Activated CD8-positive, alpha-beta memory T cell treated with anti-CD3 and anti-CD28 coated beads for 4 hours (primary cell): ENCODE results near the gene GTF3A.
A peak's percentile ranks its signal among the peaks of the same experiment; 100 is the strongest.
"Not testable (repeated sequence)": the region's sequence is repeated elsewhere in the genome, so short reads cannot be mapped to it uniquely, and the experiment has no call there.

Experiments
- DNase-seq, 2 donors: peaks; one replicate each; pipeline ENCODE4 v3.0.0-alpha.2; 2020; ENCODE audit warnings: low read depth in 2 of 2

The GTF3A gene

GRCh38 chr13:27424246-27425157 is at the start of gene GTF3A:
GTF3A (plus strand) TSS chr13:27424619.
- peak; percentile 71 to 74 for DNase-seq

GRCh38 chr13:27374650-27375049 is 49.8 kb upstream of the GTF3A start:
- peak; percentile 4 to 10 for DNase-seq

DNA sequence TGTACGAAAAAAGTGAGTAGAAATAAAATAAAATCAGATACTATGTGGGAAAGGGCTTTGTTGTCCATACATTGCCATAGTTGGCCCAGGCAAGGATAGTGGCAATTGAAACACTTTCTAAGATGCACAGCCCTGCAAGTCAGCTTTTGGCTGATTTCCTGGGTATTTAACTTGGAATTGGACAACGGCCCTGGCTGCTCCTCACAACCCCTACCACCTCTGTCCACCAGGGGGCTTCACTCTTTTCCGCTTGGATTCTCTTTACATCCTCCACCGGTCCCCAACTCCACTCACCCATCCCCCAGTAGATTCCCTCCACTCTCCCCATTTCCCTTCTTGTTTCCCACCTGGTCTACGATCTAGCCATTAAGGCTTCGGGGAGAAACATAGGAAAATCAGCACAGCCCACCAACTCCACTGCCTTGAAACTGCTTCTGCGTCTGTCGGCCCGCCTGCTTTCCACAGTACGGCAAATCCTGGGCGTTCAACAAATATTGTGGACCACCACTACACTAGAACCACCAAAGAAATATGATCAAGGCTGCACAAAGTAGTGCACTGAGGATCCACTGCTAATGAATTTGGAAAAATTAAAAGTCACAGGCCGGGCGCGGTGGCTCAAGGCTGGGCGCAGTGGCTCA is 48.6 kb upstream of the GTF3A start:
- peak; percentile 19 to 26 for DNase-seq

- no peak for DNase-seq
These were observed 45.3 kb upstream of the GTF3A start for GRCh38 chr13:27379126-27379525.

GRCh38 chr13:27379694-27380641 is 44.5 kb upstream of the GTF3A start:
- DNase-seq: no peak

DNA sequence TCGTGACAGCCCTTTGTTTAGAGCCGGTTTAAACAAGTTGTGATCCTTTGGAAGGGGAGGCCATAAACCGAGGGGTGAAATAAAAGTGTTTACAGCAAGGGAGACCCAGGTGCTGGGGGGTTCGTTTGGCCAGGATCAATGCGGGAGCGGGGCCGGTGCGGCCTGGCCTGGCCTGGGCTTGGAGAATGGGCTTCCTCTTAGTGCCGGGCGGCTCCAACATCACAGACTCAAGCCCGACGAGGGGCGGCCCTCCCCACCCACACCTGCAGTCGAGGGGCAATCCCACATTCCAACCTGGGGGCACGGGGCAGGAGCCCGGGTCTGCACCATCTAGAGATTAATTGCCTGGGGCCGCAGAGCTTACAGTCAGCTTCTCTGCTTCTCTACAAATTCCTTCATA is 42.8 kb upstream of the GTF3A start:
- DNase-seq: no peak

DNA sequence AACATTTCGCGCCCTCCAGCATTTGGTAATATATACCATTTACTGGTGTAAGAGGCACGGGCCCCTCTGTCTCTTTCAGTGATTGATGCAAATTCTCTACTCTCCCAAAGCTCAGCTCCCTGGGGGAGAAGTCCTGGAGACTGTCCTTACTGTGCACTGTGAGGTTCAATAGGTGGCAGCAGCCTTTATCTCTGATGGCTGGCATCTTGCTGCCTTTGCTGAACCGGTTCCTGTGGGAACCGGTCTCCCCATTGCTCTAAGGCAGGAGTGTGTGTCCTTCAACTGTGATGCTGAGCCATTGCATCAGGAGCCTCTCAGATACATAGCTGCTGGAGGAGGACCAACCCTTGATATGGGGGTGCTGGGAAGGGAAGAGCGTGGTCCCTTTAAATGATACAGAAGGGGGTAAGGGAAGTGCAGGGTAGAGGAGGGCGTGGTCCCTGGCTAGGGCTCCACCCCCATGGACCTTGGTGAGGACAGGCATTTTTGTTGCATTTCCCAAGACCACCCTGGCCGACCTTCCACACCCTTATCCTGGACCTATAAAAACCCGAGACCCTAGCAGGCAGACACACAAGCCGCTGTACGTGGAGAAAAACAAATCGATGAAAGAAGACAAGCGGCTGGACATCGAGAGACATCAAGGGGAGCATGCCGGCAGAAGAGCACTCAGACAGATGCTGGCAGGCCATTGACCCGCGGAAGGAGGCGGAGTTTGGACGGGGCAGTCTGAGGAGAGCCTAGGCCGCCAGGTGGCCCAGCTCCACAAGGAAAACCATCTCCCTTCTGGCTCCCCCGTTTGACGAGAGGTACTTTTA is 41.1 kb upstream of the GTF3A start:
- DNase-seq: no peak

GRCh38 chr13:27384285-27384684 is 40.1 kb upstream of the GTF3A start:
- no peak for DNase-seq

- DNase-seq: no peak
These were observed 36.2 kb upstream of the GTF3A start for GRCh38 chr13:27388241-27388640.

DNA sequence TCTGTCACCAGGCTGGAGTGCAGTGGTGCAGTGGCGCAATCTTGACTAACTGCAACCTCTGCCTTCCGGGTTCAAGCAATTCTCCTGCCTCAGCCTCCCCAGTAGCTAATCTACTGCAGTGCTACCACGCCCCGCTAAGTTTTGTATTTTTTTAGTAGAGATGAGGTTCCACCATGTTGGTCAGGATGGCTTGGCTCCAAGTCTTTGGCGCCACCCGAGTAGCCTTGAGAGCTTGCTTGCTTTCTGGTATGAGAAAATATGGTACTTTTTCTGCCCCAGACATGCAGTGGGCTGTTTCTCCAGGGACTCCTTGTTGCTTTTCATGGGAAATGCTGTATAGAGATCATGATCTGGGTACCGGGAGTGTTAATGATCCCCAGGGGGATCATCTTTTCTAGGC is 34.5 kb upstream of the GTF3A start:
- DNase-seq: no peak

GRCh38 chr13:27391471-27391870 is 32.9 kb upstream of the GTF3A start:
- no peak for DNase-seq

- DNase-seq: no peak
These were observed 31.3 kb upstream of the GTF3A start for GRCh38 chr13:27393101-27393500.

GRCh38 chr13:27395007-27395510 is 29.4 kb upstream of the GTF3A start:
- DNase-seq: no peak

DNA sequence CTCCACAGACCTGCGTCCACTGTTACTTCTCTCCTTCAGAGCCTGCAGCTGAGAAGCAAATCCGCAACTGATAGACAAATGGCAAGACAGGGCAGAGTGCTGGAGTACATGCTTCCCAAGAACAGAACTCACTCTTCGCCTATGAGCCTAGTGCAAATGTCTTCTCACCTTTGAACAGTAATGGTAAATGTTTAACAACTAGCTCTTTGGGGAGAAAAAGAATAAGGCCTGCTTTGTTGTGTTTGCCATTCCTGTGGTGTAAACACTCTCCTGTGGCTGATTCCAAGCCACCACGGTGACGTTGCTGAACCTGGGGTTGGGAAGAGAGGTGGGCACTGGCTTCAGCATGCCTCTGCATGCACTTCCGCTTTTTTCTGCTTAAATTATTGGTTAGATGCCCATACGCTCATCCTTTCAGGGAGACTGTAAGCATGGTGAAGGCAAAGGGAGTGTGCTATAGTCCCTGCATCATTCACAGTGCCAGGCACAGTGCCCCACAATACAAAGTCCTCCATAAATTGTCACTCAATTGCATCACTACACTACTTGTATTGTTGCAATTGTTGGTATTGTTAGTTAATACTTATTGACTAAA is 28.1 kb upstream of the GTF3A start:
- DNase-seq: no peak

DNA sequence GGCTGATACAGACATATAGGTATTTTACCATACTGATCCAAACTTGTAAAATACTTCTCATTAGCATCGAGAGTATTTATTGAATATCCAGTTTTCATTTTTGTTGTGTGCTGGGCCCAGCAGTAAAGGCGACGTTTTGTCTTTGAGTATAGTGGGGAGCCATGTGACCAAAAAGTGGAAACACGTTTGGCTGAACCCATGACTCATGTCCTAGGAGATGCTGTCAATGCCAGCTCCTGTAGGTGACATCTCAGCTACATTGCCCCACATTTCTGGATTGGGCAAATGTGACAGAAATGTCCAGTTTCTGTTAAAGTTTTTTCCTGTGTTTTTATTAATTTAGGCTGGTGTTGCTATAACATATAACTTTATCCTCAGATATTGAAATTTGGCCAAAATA is 26.1 kb upstream of the GTF3A start:
- DNase-seq: no peak

DNA sequence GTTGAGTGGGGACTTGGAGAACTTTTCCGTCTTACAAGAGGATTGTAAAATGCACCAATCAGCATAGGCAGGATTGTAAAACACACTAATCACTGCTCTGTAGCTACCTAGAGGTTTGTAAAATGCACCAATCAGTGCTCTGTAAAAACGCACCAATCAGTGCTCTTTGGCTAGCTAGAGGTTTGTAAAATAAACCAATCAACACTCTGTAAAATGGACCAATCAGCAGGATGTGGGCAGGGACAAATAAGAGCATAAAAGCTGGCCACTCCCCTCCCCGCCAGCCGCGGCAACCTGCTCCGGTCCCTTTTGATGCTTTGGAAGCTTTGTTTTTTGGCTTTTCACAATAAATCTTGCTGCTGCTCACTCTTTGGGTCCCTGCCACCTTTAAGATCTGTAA is 24.0 kb upstream of the GTF3A start:
- not testable (repeated sequence) for DNase-seq

- DNase-seq: no peak
These were observed 23.2 kb upstream of the GTF3A start for GRCh38 chr13:27401210-27401609.

DNA sequence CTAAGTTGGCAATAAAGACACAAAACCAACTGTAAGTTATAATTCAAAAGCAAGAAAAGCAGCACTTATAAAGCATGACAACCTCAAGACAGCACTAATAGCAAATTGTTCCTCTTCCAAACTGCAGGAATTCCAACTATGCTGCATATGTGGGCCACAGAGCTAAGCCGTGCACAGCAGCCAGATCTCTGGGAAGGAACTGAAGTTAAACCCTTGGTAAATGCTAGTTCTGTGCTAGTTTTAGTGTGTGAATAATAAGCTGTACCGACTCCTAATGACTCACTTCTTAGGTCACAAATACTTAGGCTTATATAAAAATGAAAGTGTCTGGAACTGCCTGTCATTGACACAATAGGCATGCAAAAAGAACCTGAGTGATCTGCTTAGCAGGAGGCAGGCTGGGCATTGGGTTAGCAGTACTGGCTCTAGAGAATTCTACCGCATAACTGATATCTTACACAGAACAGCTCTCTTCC is 21.2 kb upstream of the GTF3A start:
- DNase-seq: no peak

DNA sequence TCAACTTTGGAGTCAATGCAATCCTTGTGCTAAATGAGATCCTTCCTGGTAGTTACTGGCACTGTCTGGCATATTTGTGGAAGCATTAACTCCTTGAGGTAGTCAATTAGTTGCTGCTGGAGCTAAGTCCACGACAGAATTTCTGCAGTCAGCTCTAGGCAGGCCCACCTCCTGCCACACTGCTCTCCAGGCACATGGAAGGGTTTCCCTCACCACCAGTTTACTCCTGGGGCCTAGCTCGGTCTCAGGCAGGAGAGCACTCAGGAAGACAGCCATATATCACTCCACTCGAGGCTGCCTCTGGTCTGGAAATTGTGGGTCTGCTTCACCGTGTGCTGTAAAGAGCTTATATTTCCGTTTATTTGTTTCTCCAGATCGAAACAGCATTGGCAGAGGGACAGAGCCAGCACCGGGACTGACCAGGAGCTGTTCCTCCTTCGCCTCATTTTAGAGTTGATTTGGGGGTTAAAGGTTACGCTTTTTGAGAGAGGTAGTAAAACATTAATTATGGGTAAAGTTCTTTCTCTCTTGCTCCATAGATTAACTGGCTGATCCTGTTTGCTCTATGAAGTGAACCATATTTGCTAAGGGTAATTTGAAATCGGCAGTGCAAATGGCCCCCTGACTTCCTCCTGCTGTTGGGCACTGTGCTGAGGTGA is 20.6 kb upstream of the GTF3A start:
- no peak for DNase-seq

DNA sequence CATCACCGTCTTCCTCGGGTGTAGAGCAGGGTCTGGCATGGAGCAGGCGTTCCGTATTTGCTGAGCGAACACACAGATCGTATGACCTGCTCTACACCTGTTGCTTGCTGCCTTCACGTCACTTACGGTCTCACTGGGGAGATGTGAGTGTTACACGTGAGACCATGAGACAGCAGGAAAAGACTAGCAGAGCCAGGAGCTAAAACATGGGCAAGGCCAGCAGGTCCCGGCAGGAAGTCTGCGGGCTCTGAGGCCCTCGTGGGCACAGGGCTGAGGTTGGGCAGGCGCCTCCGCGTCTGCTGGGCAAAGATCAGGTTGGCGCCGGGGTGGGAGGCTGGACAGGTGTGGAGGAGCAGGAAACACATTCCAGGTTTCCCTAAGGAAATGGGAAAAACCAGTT is 19.7 kb upstream of the GTF3A start:
- DNase-seq: no peak
